Suprapubic skin (tissue), 4 donors: Measurements from ENCODE around the gene CCDC201. TPM values are rescaled to one million over a fixed set of nuclear protein-coding genes. Genes with fewer than 3 reads are reported as not detected.

Source experiments
- DNase-seq, 2 donors: peaks; one replicate each; pipeline ENCODE4 v3.0.0-alpha.2; 2019; ENCODE audit warnings: low spot score in 2 of 2
- H3K27ac ChIP-seq: fragments of 200-600 bp; sonication (generic); one replicate; pipeline ENCODE4 v1.5.1; 2019
- H3K27me3 ChIP-seq: fragments of 200-600 bp; sonication (generic); one replicate; pipeline ENCODE4 v1.5.1; 2019
- H3K36me3 ChIP-seq: fragments of 200-600 bp; sonication (generic); one replicate; pipeline ENCODE4 v1.5.1; 2019
- H3K4me1 ChIP-seq: fragments of 200-600 bp; sonication (generic); one replicate; pipeline ENCODE4 v1.5.1; 2019
- H3K4me3 ChIP-seq: fragments of 200-600 bp; sonication (generic); one replicate; pipeline ENCODE4 v1.5.1; 2019; ENCODE audit warnings: mild to moderate bottlenecking
- H3K9me3 ChIP-seq: fragments of 200-600 bp; sonication (generic); one replicate; pipeline ENCODE4 v1.5.1; 2019
- EP300 ChIP-seq: sonication (generic); formaldehyde crosslinking; IDR thresholded peaks from one replicate; pipeline ENCODE4 v1.6.1; 2017; ENCODE audit warnings: antibody characterized with exemption
- POLR2A ChIP-seq, 2 donors: fragments of 450-650 bp; IDR thresholded peaks; one replicate each; pipeline ENCODE4 v1.6.1; 2017; ENCODE audit warnings: antibody characterized with exemption in 2 of 2, mild to moderate bottlenecking in 2 of 2, moderate library complexity in 2 of 2
- POLR2AphosphoS5 ChIP-seq, 3 donors: sonication (generic); formaldehyde crosslinking; IDR thresholded peaks; one replicate each; pipeline ENCODE4 v1.6.1; 2017; ENCODE audit warnings: antibody characterized with exemption in 3 of 3
- WGBS: methylation state at CpG from one replicate; pipeline ENCODE4 v1.1.5; 2018; 5-methylcytosine and 5-hydroxymethylcytosine counted together
- total RNA-seq, 4 donors: library from RNA; depleted of rRNA; stranded (reverse); fragments of >200 nt; gene quantifications; one replicate each; pipeline ENCODE4 v1.1.0, GENCODE V29; 2016
- TF ChIP-seq, protein P1 (sequence below), 2 donors: fragments of 200-600 bp in 1 of 2; fragments of 450-650 bp in 1 of 2; sonication (generic) in 1 of 2; IDR thresholded peaks; one replicate each; pipeline ENCODE4 v1.5.1; 2016 to 2019; ENCODE audit warnings: antibody characterized with exemption in 2 of 2, mild to moderate bottlenecking in 1 of 2, moderate library complexity in 1 of 2

CCDC201 gene
- total RNA-seq, 4 donors from 2014 or later = not detected

DNA sequence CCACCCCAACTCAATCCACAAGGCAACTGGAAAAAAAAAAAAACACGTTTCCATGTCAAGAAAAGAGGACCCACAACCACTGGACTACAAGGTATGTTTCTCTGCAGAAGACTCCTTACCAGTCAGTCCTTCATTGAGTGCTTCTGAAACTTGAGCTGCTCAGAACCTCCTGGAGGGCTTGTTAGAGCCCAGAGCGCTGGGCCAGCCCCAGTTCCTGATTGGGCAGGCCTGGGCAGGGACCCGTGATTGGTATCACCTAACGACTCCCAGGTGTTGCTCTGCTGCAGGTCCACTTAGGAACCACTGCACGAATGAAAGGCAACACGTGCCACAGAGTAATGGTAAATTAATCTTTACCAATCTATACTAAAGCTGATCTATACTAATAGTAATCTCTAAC is 473 bp upstream of the CCDC201 start:
- Histone ChIP-seq H3K4me3 (no peak overlapping the region), H3K27me3 (no peaks in the 10 kb centered on the region), H3K27ac (no peak overlapping the region), H3K9me3 (peaks cover 4% of the 10 kb centered on the region), H3K36me3 (no peaks in the 10 kb centered on the region), H3K4me1 (no peaks in the 10 kb centered on the region)
- TF ChIP-seq EP300 (no peak), POLR2AphosphoS5 (IDR thresholded peaks at IDR 0.05) (no peak)
- TF ChIP-seq, protein P1, sequence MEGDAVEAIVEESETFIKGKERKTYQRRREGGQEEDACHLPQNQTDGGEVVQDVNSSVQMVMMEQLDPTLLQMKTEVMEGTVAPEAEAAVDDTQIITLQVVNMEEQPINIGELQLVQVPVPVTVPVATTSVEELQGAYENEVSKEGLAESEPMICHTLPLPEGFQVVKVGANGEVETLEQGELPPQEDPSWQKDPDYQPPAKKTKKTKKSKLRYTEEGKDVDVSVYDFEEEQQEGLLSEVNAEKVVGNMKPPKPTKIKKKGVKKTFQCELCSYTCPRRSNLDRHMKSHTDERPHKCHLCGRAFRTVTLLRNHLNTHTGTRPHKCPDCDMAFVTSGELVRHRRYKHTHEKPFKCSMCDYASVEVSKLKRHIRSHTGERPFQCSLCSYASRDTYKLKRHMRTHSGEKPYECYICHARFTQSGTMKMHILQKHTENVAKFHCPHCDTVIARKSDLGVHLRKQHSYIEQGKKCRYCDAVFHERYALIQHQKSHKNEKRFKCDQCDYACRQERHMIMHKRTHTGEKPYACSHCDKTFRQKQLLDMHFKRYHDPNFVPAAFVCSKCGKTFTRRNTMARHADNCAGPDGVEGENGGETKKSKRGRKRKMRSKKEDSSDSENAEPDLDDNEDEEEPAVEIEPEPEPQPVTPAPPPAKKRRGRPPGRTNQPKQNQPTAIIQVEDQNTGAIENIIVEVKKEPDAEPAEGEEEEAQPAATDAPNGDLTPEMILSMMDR (IDR thresholded peaks at IDR 0.05) = no peak
- 58% methylated on average over 6 of the region's 6 CpGs for WGBS
- DNase-seq = no peak

DNA sequence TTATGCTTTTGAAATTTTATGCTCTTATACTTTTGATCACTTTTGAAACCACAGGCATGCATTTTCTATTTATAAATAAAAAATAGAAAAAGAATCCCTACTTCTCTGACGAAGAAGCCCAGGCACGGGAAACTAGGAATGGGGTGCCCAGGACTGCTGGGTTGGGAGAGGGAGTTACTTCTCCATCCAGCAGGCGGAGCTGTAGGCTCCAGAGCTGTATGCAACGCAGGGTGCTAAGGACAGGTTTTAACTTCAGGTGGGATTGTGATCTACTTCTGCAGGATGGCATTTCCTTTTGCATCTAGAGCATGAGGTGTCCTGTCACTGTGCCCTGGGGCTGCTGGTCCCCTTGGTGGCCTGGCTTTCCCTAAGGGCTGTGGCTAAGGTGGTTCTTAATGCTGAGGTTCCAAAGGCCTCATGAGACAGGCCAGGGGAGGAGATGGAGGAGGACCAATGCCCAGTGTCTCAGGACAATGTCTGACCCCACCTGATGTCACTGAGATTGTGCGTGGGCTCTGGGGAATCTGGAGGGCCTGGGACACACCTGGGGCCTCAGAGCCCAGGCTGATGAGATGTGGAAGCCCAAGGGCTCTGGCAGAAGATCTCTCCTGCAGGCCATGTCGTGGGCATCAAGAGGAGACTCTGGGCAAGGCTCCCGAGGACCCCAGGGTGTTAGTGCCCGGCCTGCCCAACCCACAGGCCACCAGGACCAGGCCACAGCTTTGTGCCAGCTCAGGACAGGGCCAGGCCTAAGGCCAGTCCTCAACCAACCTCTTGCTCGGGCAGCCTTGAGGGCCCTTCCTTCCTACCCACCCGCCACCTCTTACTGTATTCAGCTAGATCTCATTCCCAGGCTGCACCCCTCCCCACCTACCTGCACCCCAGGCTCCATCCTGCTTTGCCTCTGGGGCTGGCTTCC is 507 bp downstream of the CCDC201 start:
- Histone ChIP-seq H3K36me3 (no peaks in the 10 kb centered on the region), H3K4me3 (no peak overlapping the region), H3K9me3 (no peaks in the 10 kb centered on the region), H3K27me3 (no peaks in the 10 kb centered on the region), H3K27ac (no peak overlapping the region), H3K4me1 (no peaks in the 10 kb centered on the region)
- TF ChIP-seq, protein P1 (IDR thresholded peaks at IDR 0.05) = peak in 1 of 2 donors; percentile 10
- TF ChIP-seq POLR2A (IDR thresholded peaks at IDR 0.05) = no peak
- no peak for TF ChIP-seq POLR2AphosphoS5 (IDR thresholded peaks at IDR 0.05)
- TF ChIP-seq EP300 = no peak
- DNase-seq = no peak
- 74% methylated on average over 5 of the region's 10 CpGs for WGBS

DNA sequence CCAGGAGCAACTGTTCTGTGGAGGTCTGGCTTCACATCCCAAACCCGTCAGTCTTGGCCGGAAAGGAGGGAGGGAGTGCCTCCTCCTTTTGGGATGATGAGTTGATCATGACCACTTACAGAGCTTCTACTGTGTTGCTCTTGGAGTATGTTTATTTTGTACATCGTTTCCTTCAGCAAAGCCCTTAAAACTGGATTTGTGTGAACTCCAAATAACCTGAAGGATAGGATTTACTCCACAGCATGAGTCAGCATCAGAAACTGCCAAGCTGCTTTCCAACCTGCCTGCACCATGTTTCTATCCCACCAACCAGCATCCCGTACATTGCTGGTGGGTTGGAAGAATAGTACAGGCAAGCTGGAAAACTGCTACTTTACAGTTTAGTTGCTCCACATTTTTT is 3.5 kb downstream of the CCDC201 start:
- H3K36me3 ChIP-seq = no peaks in the 10 kb centered on the region
- WGBS = 75% methylated on average over 3 of the region's 4 CpGs
- no peaks in the 10 kb centered on the region for H3K4me1 ChIP-seq
- TF ChIP-seq EP300 = no peak
- TF ChIP-seq, protein P1 (IDR thresholded peaks at IDR 0.05) = no peak
- TF ChIP-seq POLR2AphosphoS5 (IDR thresholded peaks at IDR 0.05) = no peak
- no peak for TF ChIP-seq POLR2A (IDR thresholded peaks at IDR 0.05)
- H3K27me3 ChIP-seq = peaks cover 11% of the 10 kb centered on the region
- no peak overlapping the region for H3K27ac ChIP-seq
- no peak for DNase-seq
- H3K9me3 ChIP-seq = no peaks in the 10 kb centered on the region
- no peak overlapping the region for H3K4me3 ChIP-seq

DNA sequence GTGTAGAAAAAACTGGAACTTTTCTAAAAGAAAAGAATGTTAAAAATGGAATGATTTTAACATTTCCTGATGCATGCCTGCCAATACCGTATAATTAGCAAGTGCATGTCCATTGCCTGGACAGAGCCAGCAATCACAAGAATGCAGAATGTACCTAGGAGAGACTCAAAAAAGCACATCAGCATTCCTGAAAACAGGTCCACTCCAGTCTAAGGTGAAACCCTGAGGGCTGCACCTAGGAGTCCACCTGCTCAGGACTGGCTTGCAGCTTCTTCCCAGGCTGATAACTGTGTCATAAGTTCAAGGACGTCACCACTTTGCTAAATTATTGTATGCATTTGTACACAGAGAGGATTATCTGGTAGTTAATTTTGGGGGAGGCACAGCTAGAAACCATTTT is 5.4 kb downstream of the CCDC201 start:
- no peak for DNase-seq
- TF ChIP-seq, protein P1 (IDR thresholded peaks at IDR 0.05) = no peak
- no peak for TF ChIP-seq POLR2A (IDR thresholded peaks at IDR 0.05)
- TF ChIP-seq POLR2AphosphoS5 (IDR thresholded peaks at IDR 0.05) = no peak
- TF ChIP-seq EP300 = no peak
- no peak overlapping the region for H3K27ac ChIP-seq
- WGBS = 37% methylated on average over 2 of the region's 2 CpGs
- H3K36me3 ChIP-seq = no peaks in the 10 kb centered on the region
- H3K4me3 ChIP-seq = no peak overlapping the region
- no peaks in the 10 kb centered on the region for H3K9me3 ChIP-seq
- peaks cover 11% of the 10 kb centered on the region for H3K27me3 ChIP-seq
- H3K4me1 ChIP-seq = no peaks in the 10 kb centered on the region

DNA sequence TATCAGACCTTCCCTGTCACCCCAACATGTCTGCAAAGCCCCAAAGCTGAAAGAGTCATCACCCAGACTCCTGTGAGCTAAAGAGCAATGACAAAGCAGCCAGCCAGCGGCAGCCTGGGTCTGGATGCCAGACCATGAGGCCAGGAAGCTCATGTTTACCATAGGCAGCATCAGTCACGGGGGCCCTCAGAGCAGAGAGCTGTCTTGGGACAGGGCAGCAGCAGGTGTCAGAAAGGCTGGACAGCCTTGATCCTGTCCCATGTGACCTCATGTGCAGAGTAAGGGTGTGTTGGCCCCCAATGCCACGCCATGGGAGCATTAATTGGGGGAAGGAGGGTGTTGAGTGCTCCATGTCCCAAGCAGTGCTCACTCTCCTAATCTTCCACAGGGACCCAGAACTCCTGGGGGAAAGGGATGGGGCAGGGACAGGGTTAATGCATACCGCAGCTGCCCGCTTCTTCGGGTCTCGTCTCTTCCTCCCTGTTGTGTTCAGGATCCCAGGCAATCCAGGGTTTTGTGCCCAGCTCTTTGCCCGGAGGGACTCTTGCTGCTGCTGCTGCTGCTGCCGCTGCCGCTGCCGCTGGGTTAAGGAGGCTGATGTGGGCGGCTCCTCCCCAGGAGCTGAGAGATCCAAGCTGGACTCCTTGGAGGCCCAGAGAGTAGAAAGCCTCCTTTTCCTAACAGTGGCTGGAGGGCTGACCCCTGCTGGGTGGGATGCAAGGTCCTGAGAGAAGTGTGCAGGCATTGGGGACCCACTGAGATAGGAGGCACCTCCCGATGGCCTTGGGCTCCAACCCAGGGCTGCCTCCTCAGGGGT is 7.1 kb downstream of the CCDC201 start:
- DNase-seq = no peak
- no peaks in the 10 kb centered on the region for H3K4me1 ChIP-seq
- H3K9me3 ChIP-seq = no peaks in the 10 kb centered on the region
- H3K4me3 ChIP-seq = no peak overlapping the region
- H3K27ac ChIP-seq = no peak overlapping the region
- H3K27me3 ChIP-seq = peaks cover 11% of the 10 kb centered on the region
- 88% methylated on average over 9 of the region's 13 CpGs for WGBS
- H3K36me3 ChIP-seq = no peaks in the 10 kb centered on the region
- TF ChIP-seq, protein P1 (IDR thresholded peaks at IDR 0.05) = no peak
- TF ChIP-seq POLR2A (IDR thresholded peaks at IDR 0.05) (no peak), POLR2AphosphoS5 (IDR thresholded peaks at IDR 0.05) (no peak), EP300 (no peak)
